ENCODE measurements around the gene MYLK. TPM values are rescaled to one million over a fixed set of nuclear protein-coding genes. Genes with fewer than 3 reads are reported as not detected.

The MYLK gene
- total RNA-seq, 1 experiment from 2014 or later = 23.0 TPM

DNA sequence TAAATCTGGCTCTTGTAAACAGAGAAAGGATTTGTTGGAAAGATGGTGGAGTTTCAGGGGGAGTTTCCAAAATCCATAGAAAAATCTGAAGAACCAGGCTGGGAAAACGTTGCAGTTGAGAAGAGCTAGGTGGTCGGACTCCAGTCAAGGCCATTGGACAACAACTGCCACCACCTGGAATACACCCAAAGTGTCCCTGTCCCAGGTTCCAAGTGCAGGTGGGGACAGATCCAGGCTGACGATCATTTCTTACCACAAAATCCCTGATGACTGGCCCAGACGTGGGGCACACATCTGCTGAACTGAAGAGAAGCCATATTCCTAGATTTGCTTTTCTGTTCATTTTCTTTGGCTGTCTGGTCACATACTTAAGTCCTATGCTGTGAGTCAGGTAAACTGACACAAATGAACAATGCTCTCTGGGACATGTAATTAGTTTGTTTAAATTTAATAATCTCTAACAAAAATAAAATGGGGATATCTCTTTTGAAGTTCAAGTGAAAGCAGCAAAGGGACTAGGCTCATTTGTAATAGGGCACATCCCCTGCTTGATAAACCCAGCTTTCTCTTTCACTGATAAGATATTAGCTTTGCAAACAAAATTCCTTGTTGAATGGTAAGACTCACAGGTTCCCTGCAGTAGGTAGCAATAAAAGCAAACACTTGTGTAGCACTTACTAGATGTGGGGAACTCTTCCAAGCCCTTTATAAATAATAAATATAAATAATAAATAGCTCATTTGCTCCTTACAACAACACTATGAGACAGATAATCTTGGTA, 88.5 kb downstream of the MYLK start:
- Histone ChIP-seq H3K36me3 (ENCODE audit: control insufficient read depth, insufficient read depth, low read length) (no peaks in the 10 kb centered on the region; the same call in 1 of the 2 replicates), H3K4me3 (ENCODE audit: low read depth, low read length) (no peak overlapping the region), H3K27me3 (replicated peaks; ENCODE audit: control insufficient read depth, insufficient read depth, low read length) (no peaks in the 10 kb centered on the region), H3K9me3 (no peaks in the 10 kb centered on the region; the same call in 1 of the 2 replicates), H3K4me1 (peaks cover 54% of the 10 kb centered on the region)
- CTCF ChIA-PET = interaction anchor here (0.7 kb wide), 1 partner anchor 72 kb away, joined by 3 read pairs; no protein-coding TSS in a partner anchor
- TF ChIP-seq, protein P1, sequence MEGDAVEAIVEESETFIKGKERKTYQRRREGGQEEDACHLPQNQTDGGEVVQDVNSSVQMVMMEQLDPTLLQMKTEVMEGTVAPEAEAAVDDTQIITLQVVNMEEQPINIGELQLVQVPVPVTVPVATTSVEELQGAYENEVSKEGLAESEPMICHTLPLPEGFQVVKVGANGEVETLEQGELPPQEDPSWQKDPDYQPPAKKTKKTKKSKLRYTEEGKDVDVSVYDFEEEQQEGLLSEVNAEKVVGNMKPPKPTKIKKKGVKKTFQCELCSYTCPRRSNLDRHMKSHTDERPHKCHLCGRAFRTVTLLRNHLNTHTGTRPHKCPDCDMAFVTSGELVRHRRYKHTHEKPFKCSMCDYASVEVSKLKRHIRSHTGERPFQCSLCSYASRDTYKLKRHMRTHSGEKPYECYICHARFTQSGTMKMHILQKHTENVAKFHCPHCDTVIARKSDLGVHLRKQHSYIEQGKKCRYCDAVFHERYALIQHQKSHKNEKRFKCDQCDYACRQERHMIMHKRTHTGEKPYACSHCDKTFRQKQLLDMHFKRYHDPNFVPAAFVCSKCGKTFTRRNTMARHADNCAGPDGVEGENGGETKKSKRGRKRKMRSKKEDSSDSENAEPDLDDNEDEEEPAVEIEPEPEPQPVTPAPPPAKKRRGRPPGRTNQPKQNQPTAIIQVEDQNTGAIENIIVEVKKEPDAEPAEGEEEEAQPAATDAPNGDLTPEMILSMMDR (IDR thresholded peaks at IDR 0.05; ENCODE audit: insufficient read depth in 1 of 2, low read depth in 1 of 2, low read length in 1 of 2, severe bottlenecking in 1 of 2, unreplicated experiment in 1 of 2) = no peak
- H3K4me3 Mint-ChIP-seq (ENCODE audit: unreplicated experiment) = no peak overlapping the region
- no peaks in the 10 kb centered on the region for H3K9me3 Mint-ChIP-seq (ENCODE audit: unreplicated experiment)
- POLR2A ChIA-PET = no interaction called here
- BruUV-seq (replicated peaks) = no TSS peak
- intact Hi-C loops (cut with micrococcal nuclease; ENCODE audit: unreplicated experiment) = loop anchor here (1.0 kb wide), 1 partner anchor 40 kb away; no protein-coding TSS in a partner anchor
- no peak for DNase-seq
- H3K36me3 Mint-ChIP-seq (ENCODE audit: insufficient read depth, unreplicated experiment) = no peaks in the 10 kb centered on the region
- no peaks in the 10 kb centered on the region for H3K27me3 Mint-ChIP-seq (ENCODE audit: insufficient read depth, unreplicated experiment)
- H3K27ac Mint-ChIP-seq (ENCODE audit: unreplicated experiment) = no peak overlapping the region
- H3K4me1 Mint-ChIP-seq (ENCODE audit: low read depth, unreplicated experiment) = peaks cover 41% of the 10 kb centered on the region

DNA sequence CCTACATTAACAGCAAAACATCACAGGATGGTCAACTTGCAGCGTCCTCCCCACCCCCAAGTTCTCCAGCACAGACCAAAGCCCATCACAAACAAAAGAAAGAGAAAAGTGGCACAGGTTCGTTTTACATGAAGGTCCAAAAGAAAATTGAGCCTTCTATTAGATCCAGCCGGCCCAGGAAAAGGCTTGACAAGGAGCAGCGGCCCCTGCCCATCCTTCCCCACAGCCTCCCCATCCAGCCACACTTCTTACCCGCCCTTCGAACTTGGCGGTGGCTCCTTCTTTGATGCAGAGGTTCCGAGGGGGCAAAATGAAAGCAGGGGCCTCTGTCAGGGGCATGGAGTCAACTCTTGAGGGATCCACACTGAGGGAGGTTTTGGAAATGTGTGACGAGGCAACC, 90.7 kb downstream of the MYLK start:
- CTCF ChIA-PET = interaction anchor here (1.0 kb wide), 1 partner anchor 26 kb away, joined by 3 read pairs; no protein-coding TSS in a partner anchor
- TF ChIP-seq, protein P1 (IDR thresholded peaks at IDR 0.05; ENCODE audit: insufficient read depth in 1 of 2, low read depth in 1 of 2, low read length in 1 of 2, severe bottlenecking in 1 of 2, unreplicated experiment in 1 of 2) = no peak
- Histone ChIP-seq H3K9me3 (no peaks in the 10 kb centered on the region; the same call in 1 of the 2 replicates), H3K27me3 (replicated peaks; ENCODE audit: control insufficient read depth, insufficient read depth, low read length) (no peaks in the 10 kb centered on the region), H3K4me1 (peaks cover 63% of the 10 kb centered on the region), H3K4me3 (ENCODE audit: low read depth, low read length) (no peak overlapping the region), H3K36me3 (ENCODE audit: control insufficient read depth, insufficient read depth, low read length) (no peaks in the 10 kb centered on the region)
- POLR2A ChIA-PET = no interaction called here
- Mint-ChIP-seq H3K27me3 (ENCODE audit: insufficient read depth, unreplicated experiment) (no peaks in the 10 kb centered on the region), H3K4me3 (ENCODE audit: unreplicated experiment) (no peak overlapping the region), H3K36me3 (ENCODE audit: insufficient read depth, unreplicated experiment) (no peaks in the 10 kb centered on the region), H3K4me1 (ENCODE audit: low read depth, unreplicated experiment) (peaks cover 46% of the 10 kb centered on the region), H3K27ac (ENCODE audit: unreplicated experiment) (no peak overlapping the region), H3K9me3 (ENCODE audit: unreplicated experiment) (no peaks in the 10 kb centered on the region)
- intact Hi-C loops (cut with micrococcal nuclease; ENCODE audit: unreplicated experiment) = no loop called here
- BruUV-seq (replicated peaks) = no TSS peak
- DNase-seq = no peak

DNA sequence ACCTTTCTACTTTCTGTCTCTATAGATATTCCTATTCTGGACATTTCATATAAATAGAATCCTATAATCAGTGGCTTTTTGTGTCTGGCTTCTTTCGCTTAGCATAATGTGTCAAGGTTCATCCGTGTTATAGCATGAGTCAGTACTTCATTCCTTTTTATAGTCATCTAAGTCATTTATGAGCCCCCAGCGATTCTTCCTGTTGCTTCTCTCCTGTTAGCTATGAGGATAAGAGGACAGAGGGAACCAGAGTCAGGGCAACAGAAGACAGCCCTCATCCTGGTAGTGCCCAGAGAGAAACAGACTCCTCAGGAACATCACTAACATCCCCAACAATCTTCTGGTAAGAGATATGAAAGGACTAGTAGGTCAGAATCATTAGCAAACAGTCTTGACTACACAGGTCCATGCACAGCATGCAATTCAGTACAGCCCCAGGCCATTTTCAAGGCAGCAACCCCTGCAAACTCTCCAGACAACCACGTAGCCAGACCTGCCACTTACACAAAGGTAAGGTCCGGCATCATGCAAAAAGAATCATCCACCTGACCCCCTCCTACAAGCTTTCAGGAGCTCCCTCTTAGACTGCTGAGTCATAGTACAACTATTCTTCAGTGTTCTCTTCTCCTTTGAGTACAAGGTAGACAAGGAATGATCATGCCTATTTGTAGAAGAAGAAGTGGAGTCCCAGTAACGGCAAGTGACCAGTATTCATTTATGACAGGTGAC, 91.5 kb downstream of the MYLK start:
- Histone ChIP-seq H3K4me1 (peaks cover 70% of the 10 kb centered on the region), H3K36me3 (ENCODE audit: control insufficient read depth, insufficient read depth, low read length) (no peaks in the 10 kb centered on the region), H3K27me3 (replicated peaks; ENCODE audit: control insufficient read depth, insufficient read depth, low read length) (no peaks in the 10 kb centered on the region), H3K4me3 (ENCODE audit: low read depth, low read length) (no peak overlapping the region), H3K9me3 (no peaks in the 10 kb centered on the region; the same call in 1 of the 2 replicates)
- H3K4me3 Mint-ChIP-seq (ENCODE audit: unreplicated experiment) = no peak overlapping the region
- peak overlapping the region; percentile 58 for H3K27ac Mint-ChIP-seq (ENCODE audit: unreplicated experiment)
- no TSS peak for BruUV-seq (replicated peaks)
- no peaks in the 10 kb centered on the region for H3K9me3 Mint-ChIP-seq (ENCODE audit: unreplicated experiment)
- intact Hi-C loops (cut with micrococcal nuclease; ENCODE audit: unreplicated experiment) = no loop called here
- TF ChIP-seq, protein P1 (IDR thresholded peaks at IDR 0.05; ENCODE audit: insufficient read depth in 1 of 2, low read depth in 1 of 2, low read length in 1 of 2, severe bottlenecking in 1 of 2, unreplicated experiment in 1 of 2) = no peak
- no peak for DNase-seq
- ChIA-PET POLR2A (no interaction called here), CTCF (interaction anchor here (1.0 kb wide), 1 partner anchor 26 kb away, joined by 3 read pairs; no protein-coding TSS in a partner anchor)
- H3K36me3 Mint-ChIP-seq (ENCODE audit: insufficient read depth, unreplicated experiment) = no peaks in the 10 kb centered on the region
- no peaks in the 10 kb centered on the region for H3K27me3 Mint-ChIP-seq (ENCODE audit: insufficient read depth, unreplicated experiment)
- H3K4me1 Mint-ChIP-seq (ENCODE audit: low read depth, unreplicated experiment) = peaks cover 51% of the 10 kb centered on the region

Data from Caco-2 (cell line).